GM23338 (cell line): ENCODE results near the gene CACNA1D. TPM values are rescaled to one million over a fixed set of nuclear protein-coding genes. Genes with fewer than 3 reads are reported as not detected.

Experiments used
- ATAC-seq: fragments of 200-7000 bp; cut with Tn5 transposase; 3 replicates; pipeline ENCODE4 v1.9.1; 2020
- DNase-seq: peaks from one replicate; pipeline ENCODE4 v3.0.0-alpha.2; 2015; ENCODE audit warnings: low spot score
- H2AFZ ChIP-seq: fragments of 200-600 bp; sonication (generic); 2 replicates; pipeline ENCODE4 v1.8.0; 2016; ENCODE audit warnings: antibody characterized with exemption, mild to moderate bottlenecking, moderate library complexity
- H3F3A ChIP-seq: fragments of 200-600 bp; sonication (generic); replicated peaks from 2 replicates; pipeline ENCODE4 v1.8.0; 2017; ENCODE audit warnings: antibody characterized with exemption, mixed run types, low read depth
- H3K27ac ChIP-seq: fragments of 200-600 bp; sonication (generic); 2 replicates; pipeline ENCODE4 v1.6.1; 2016; ENCODE audit warnings: low read depth
- H3K27me3 ChIP-seq: fragments of 200-600 bp; sonication (generic); 2 replicates; pipeline ENCODE4 v1.8.0; 2016; ENCODE audit warnings: mild to moderate bottlenecking, mixed run types, moderate library complexity; ENCODE audit not compliant: insufficient read depth
- H3K36me3 ChIP-seq: fragments of 200-600 bp; sonication (generic); 2 replicates; pipeline ENCODE4 v1.8.0; 2016; ENCODE audit warnings: mild to moderate bottlenecking; ENCODE audit not compliant: insufficient read depth
- H3K4me1 ChIP-seq: fragments of 200-600 bp; sonication (generic); 2 replicates; pipeline ENCODE4 v1.8.0; 2016; ENCODE audit warnings: mild to moderate bottlenecking, moderate library complexity; ENCODE audit not compliant: insufficient read depth
- H3K4me2 ChIP-seq: fragments of 200-600 bp; sonication (generic); 2 replicates; pipeline ENCODE4 v1.7.1; 2017; ENCODE audit warnings: mixed run types
- H3K4me3 ChIP-seq: fragments of 200-600 bp; sonication (generic); 2 replicates; pipeline ENCODE4 v1.6.1; 2016; ENCODE audit warnings: mixed run types
- H3K79me2 ChIP-seq: fragments of 200-600 bp; sonication (generic); replicated peaks from 2 replicates; pipeline ENCODE4 v1.8.0; 2017; ENCODE audit warnings: mild to moderate bottlenecking; ENCODE audit not compliant: insufficient read depth
- H3K9me2 ChIP-seq: fragments of 200-600 bp; sonication (generic); 2 replicates; pipeline ENCODE4 v1.8.0; 2017; ENCODE audit not compliant: insufficient read depth
- H4K20me1 ChIP-seq: fragments of 200-600 bp; sonication (generic); replicated peaks from 2 replicates; pipeline ENCODE4 v1.8.0; 2017; ENCODE audit warnings: mild to moderate bottlenecking; ENCODE audit not compliant: insufficient read depth
- H3K27ac Mint-ChIP-seq: 2 replicates; pipeline ENCODE4 v1.8.0; 2020; ENCODE audit warnings: inconsistent platforms, mild to moderate bottlenecking, moderate library complexity, mixed read lengths
- H3K27me3 Mint-ChIP-seq: 3 replicates; pipeline ENCODE4 v1.8.0; 2022; ENCODE audit warnings: low read depth, mild to moderate bottlenecking, moderate library complexity, mixed read lengths, inconsistent platforms; ENCODE audit not compliant: insufficient read depth, poor library complexity
- H3K36me3 Mint-ChIP-seq: 3 replicates; pipeline ENCODE4 v1.8.0; 2021; ENCODE audit warnings: low read depth, mild to moderate bottlenecking, inconsistent platforms, moderate library complexity, mixed read lengths
- H3K4me1 Mint-ChIP-seq: 3 replicates; pipeline ENCODE4 v1.8.0; 2020; ENCODE audit warnings: mild to moderate bottlenecking, inconsistent platforms, mixed read lengths
- H3K4me3 Mint-ChIP-seq: 3 replicates; pipeline ENCODE4 v1.8.0; 2021; ENCODE audit warnings: moderate library complexity, mild to moderate bottlenecking, inconsistent platforms, mixed read lengths
- H3K9me3 Mint-ChIP-seq: 3 replicates; pipeline ENCODE4 v1.8.0; 2020; ENCODE audit warnings: moderate library complexity, mild to moderate bottlenecking, inconsistent platforms, mixed read lengths
- CREB1 ChIP-seq: fragments of 250-450 bp; sonication (Bioruptor Pico); IDR thresholded peaks from 2 replicates; pipeline ENCODE4 v1.5.0; 2020; ENCODE audit warnings: low read depth, mild to moderate bottlenecking, moderate library complexity
- EZH2 ChIP-seq: fragments of 200-600 bp; sonication (generic); IDR thresholded peaks from one replicate; pipeline ENCODE4 v1.8.0; 2017; ENCODE audit warnings: antibody characterized with exemption, mild to moderate bottlenecking, low read depth; ENCODE audit not compliant: unreplicated experiment
- EZH2phosphoT487 ChIP-seq: fragments of 200-600 bp; sonication (generic); IDR thresholded peaks from one replicate; pipeline ENCODE4 v1.8.1; 2018; ENCODE audit warnings: antibody characterized with exemption; ENCODE audit not compliant: unreplicated experiment
- JUNB ChIP-seq: IDR thresholded peaks from one replicate; pipeline ENCODE4 v1.6.1; 2016; ENCODE audit warnings: antibody characterized with exemption; ENCODE audit not compliant: unreplicated experiment
- NANOG ChIP-seq: IDR thresholded peaks from 2 replicates; pipeline ENCODE4 v1.6.1; 2016; ENCODE audit warnings: antibody characterized with exemption, borderline replicate concordance
- POLR2AphosphoS5 ChIP-seq: IDR thresholded peaks from 2 replicates; pipeline ENCODE4 v1.6.1; 2016; ENCODE audit warnings: antibody characterized with exemption, low read depth
- STAT1 ChIP-seq: IDR thresholded peaks from one replicate; pipeline ENCODE4 v1.6.1; 2016; ENCODE audit warnings: antibody characterized with exemption; ENCODE audit not compliant: unreplicated experiment
- ZNF114 ChIP-seq: fragments of 250-450 bp; sonication (Bioruptor Pico); IDR thresholded peaks from 2 replicates; pipeline ENCODE4 v1.5.0; 2020; ENCODE audit warnings: mild to moderate bottlenecking, moderate library complexity
- ZNF331 ChIP-seq: fragments of 250-450 bp; sonication (Bioruptor Pico); IDR thresholded peaks from 2 replicates; pipeline ENCODE4 v1.5.0; 2020; ENCODE audit warnings: low read depth, mild to moderate bottlenecking, moderate library complexity
- polyA plus RNA-seq: library from polyadenylated mRNA; unstranded; fragments of >200 nt; fragmentation: Nextera tagmentation; extraction: Ambion mirVana; gene quantifications from 2 replicates; pipeline ENCODE4 v1.2.1, GENCODE V29; 2016
- total RNA-seq: library from RNA; depleted of rRNA; stranded (reverse); fragments of >200 nt; shearing (Covaris generic); gene quantifications from 2 replicates; pipeline ENCODE4 v1.2.3, GENCODE V29; 2014
- TF ChIP-seq, protein P1 (sequence below): IDR thresholded peaks from one replicate; pipeline ENCODE4 v1.6.1; 2018; ENCODE audit warnings: antibody characterized with exemption; ENCODE audit not compliant: unreplicated experiment
- TF ChIP-seq, protein P2 (sequence below), 2 experiments: fragments of 200-600 bp in 1 of 2; sonication (generic) in 1 of 2; conservative IDR thresholded peaks; 2 replicates each; pipeline versions ENCODE4 v1.5.1 to v1.6.1; 2016 to 2017; ENCODE audit warnings: antibody characterized with exemption in 2 of 2, low read depth in 2 of 2, mild to moderate bottlenecking in 2 of 2, moderate library complexity in 1 of 2
- TF ChIP-seq, protein P3 (sequence below): IDR thresholded peaks from 2 replicates; pipeline ENCODE4 v1.6.1; 2016; ENCODE audit warnings: antibody characterized with exemption
- TF ChIP-seq, protein P4 (sequence below): fragments of 250-450 bp; sonication (Bioruptor Pico); IDR thresholded peaks from 2 replicates; pipeline ENCODE4 v1.5.0; 2020; ENCODE audit warnings: mild to moderate bottlenecking, moderate library complexity

Gene CACNA1D
- total and polyA plus RNA-seq, 2 experiments from 2014 or later: 1.7 to 1.8 TPM

DNA sequence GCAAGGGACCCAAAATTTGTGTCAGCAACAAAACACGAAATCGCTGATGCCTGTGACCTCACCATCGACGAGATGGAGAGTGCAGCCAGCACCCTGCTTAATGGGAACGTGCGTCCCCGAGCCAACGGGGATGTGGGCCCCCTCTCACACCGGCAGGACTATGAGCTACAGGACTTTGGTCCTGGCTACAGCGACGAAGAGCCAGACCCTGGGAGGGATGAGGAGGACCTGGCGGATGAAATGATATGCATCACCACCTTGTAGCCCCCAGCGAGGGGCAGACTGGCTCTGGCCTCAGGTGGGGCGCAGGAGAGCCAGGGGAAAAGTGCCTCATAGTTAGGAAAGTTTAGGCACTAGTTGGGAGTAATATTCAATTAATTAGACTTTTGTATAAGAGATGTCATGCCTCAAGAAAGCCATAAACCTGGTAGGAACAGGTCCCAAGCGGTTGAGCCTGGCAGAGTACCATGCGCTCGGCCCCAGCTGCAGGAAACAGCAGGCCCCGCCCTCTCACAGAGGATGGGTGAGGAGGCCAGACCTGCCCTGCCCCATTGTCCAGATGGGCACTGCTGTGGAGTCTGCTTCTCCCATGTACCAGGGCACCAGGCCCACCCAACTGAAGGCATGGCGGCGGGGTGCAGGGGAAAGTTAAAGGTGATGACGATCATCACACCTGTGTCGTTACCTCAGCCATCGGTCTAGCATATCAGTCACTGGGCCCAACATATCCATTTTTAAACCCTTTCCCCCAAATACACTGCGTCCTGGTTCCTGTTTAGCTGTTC lies 316.9 kb downstream of the CACNA1D start:
- H3K27me3 Mint-ChIP-seq: peaks cover 4% of the 10 kb centered on the region
- no peak overlapping the region for H2AFZ ChIP-seq
- DNase-seq (no peak), ATAC-seq (no peak; the same call in 2 of the 3 replicates)
- H3K27me3 ChIP-seq: no peaks in the 10 kb centered on the region
- TF ChIP-seq STAT1 (no peak), NANOG (no peak), CREB1 (CRISPR knock-in tag) (no peak), ZNF331 (CRISPR knock-in tag) (no peak), POLR2AphosphoS5 (no peak), JUNB (no peak), ZNF114 (CRISPR knock-in tag) (no peak), EZH2 (no peak), EZH2phosphoT487 (no peak)
- TF ChIP-seq, protein P1, sequence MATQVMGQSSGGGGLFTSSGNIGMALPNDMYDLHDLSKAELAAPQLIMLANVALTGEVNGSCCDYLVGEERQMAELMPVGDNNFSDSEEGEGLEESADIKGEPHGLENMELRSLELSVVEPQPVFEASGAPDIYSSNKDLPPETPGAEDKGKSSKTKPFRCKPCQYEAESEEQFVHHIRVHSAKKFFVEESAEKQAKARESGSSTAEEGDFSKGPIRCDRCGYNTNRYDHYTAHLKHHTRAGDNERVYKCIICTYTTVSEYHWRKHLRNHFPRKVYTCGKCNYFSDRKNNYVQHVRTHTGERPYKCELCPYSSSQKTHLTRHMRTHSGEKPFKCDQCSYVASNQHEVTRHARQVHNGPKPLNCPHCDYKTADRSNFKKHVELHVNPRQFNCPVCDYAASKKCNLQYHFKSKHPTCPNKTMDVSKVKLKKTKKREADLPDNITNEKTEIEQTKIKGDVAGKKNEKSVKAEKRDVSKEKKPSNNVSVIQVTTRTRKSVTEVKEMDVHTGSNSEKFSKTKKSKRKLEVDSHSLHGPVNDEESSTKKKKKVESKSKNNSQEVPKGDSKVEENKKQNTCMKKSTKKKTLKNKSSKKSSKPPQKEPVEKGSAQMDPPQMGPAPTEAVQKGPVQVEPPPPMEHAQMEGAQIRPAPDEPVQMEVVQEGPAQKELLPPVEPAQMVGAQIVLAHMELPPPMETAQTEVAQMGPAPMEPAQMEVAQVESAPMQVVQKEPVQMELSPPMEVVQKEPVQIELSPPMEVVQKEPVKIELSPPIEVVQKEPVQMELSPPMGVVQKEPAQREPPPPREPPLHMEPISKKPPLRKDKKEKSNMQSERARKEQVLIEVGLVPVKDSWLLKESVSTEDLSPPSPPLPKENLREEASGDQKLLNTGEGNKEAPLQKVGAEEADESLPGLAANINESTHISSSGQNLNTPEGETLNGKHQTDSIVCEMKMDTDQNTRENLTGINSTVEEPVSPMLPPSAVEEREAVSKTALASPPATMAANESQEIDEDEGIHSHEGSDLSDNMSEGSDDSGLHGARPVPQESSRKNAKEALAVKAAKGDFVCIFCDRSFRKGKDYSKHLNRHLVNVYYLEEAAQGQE: no peak
- TF ChIP-seq, protein P2, sequence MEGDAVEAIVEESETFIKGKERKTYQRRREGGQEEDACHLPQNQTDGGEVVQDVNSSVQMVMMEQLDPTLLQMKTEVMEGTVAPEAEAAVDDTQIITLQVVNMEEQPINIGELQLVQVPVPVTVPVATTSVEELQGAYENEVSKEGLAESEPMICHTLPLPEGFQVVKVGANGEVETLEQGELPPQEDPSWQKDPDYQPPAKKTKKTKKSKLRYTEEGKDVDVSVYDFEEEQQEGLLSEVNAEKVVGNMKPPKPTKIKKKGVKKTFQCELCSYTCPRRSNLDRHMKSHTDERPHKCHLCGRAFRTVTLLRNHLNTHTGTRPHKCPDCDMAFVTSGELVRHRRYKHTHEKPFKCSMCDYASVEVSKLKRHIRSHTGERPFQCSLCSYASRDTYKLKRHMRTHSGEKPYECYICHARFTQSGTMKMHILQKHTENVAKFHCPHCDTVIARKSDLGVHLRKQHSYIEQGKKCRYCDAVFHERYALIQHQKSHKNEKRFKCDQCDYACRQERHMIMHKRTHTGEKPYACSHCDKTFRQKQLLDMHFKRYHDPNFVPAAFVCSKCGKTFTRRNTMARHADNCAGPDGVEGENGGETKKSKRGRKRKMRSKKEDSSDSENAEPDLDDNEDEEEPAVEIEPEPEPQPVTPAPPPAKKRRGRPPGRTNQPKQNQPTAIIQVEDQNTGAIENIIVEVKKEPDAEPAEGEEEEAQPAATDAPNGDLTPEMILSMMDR (conservative IDR thresholded peaks at IDR 0.05; ENCODE audit: low read depth in 2 of 2): no peak
- TF ChIP-seq, protein P3, sequence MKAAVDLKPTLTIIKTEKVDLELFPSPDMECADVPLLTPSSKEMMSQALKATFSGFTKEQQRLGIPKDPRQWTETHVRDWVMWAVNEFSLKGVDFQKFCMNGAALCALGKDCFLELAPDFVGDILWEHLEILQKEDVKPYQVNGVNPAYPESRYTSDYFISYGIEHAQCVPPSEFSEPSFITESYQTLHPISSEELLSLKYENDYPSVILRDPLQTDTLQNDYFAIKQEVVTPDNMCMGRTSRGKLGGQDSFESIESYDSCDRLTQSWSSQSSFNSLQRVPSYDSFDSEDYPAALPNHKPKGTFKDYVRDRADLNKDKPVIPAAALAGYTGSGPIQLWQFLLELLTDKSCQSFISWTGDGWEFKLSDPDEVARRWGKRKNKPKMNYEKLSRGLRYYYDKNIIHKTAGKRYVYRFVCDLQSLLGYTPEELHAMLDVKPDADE: no peak
- TF ChIP-seq, protein P4, sequence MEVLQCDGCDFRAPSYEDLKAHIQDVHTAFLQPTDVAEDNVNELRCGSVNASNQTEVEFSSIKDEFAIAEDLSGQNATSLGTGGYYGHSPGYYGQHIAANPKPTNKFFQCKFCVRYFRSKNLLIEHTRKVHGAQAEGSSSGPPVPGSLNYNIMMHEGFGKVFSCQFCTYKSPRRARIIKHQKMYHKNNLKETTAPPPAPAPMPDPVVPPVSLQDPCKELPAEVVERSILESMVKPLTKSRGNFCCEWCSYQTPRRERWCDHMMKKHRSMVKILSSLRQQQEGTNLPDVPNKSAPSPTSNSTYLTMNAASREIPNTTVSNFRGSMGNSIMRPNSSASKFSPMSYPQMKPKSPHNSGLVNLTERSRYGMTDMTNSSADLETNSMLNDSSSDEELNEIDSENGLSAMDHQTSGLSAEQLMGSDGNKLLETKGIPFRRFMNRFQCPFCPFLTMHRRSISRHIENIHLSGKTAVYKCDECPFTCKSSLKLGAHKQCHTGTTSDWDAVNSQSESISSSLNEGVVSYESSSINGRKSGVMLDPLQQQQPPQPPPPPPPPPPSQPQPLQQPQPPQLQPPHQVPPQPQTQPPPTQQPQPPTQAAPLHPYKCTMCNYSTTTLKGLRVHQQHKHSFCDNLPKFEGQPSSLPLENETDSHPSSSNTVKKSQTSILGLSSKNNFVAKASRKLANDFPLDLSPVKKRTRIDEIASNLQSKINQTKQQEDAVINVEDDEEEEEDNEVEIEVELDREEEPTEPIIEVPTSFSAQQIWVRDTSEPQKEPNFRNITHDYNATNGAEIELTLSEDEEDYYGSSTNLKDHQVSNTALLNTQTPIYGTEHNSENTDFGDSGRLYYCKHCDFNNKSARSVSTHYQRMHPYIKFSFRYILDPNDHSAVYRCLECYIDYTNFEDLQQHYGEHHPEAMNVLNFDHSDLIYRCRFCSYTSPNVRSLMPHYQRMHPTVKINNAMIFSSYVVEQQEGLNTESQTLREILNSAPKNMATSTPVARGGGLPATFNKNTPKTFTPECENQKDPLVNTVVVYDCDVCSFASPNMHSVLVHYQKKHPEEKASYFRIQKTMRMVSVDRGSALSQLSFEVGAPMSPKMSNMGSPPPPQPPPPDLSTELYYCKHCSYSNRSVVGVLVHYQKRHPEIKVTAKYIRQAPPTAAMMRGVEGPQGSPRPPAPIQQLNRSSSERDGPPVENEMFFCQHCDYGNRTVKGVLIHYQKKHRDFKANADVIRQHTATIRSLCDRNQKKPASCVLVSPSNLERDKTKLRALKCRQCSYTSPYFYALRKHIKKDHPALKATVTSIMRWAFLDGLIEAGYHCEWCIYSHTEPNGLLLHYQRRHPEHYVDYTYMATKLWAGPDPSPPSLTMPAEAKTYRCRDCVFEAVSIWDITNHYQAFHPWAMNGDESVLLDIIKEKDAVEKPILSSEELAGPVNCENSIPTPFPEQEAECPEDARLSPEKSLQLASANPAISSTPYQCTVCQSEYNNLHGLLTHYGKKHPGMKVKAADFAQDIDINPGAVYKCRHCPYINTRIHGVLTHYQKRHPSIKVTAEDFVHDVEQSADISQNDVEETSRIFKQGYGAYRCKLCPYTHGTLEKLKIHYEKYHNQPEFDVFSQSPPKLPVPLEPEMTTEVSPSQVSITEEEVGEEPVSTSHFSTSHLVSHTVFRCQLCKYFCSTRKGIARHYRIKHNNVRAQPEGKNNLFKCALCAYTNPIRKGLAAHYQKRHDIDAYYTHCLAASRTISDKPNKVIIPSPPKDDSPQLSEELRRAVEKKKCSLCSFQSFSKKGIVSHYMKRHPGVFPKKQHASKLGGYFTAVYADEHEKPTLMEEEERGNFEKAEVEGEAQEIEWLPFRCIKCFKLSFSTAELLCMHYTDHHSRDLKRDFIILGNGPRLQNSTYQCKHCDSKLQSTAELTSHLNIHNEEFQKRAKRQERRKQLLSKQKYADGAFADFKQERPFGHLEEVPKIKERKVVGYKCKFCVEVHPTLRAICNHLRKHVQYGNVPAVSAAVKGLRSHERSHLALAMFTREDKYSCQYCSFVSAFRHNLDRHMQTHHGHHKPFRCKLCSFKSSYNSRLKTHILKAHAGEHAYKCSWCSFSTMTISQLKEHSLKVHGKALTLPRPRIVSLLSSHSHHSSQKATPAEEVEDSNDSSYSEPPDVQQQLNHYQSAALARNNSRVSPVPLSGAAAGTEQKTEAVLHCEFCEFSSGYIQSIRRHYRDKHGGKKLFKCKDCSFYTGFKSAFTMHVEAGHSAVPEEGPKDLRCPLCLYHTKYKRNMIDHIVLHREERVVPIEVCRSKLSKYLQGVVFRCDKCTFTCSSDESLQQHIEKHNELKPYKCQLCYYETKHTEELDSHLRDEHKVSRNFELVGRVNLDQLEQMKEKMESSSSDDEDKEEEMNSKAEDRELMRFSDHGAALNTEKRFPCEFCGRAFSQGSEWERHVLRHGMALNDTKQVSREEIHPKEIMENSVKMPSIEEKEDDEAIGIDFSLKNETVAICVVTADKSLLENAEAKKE (CRISPR knock-in tag): no peak
- no peaks in the 10 kb centered on the region for H3K36me3 Mint-ChIP-seq
- no peaks in the 10 kb centered on the region for H3K9me3 Mint-ChIP-seq
- no peaks in the 10 kb centered on the region for H3K9me2 ChIP-seq
- no peak overlapping the region for H3K4me2 ChIP-seq
- H3K4me1 ChIP-seq: no peaks in the 10 kb centered on the region
- no peak overlapping the region for H3K4me3 ChIP-seq
- H3K4me1 Mint-ChIP-seq: no peaks in the 10 kb centered on the region
- no peaks in the 10 kb centered on the region for H3K79me2 ChIP-seq
- no peaks in the 10 kb centered on the region for H3F3A ChIP-seq
- no peak overlapping the region for H3K27ac ChIP-seq
- H3K36me3 ChIP-seq: no peaks in the 10 kb centered on the region
- no peak overlapping the region for H3K4me3 Mint-ChIP-seq
- no peak overlapping the region; the same call in 1 of the 2 replicates for H3K27ac Mint-ChIP-seq
- H4K20me1 ChIP-seq: no peaks in the 10 kb centered on the region
